ENCODE measurements around the gene ATN1.

ATN1 gene

GRCh38 chr12:6928022-6928702 lies 403 bp downstream of the ATN1 start:
- Histone ChIP-seq H3K9ac (ENCODE audit: low read depth in 1 of 2, low read length in 2 of 2) (peak overlapping the region; percentile 68 to 90), H3K4me3 (ENCODE audit: low read depth in 1 of 2, low read length in 2 of 2) (peak overlapping the region; percentile 85 to 89), H3K27me3 (ENCODE audit: control insufficient read depth in 1 of 2, insufficient read depth in 2 of 2, low read length in 2 of 2) (no peaks in the 10 kb centered on the region), H3K36me3 (ENCODE audit: control insufficient read depth in 1 of 2, insufficient read depth in 2 of 2, low read length in 2 of 2) (peaks cover 0 to 2% of the 10 kb centered on the region in 2 donors), H3K9me3 (ENCODE audit: control insufficient read depth in 1 of 2, low read length in 2 of 2) (no peaks in the 10 kb centered on the region), H3K4me1 (ENCODE audit: control insufficient read depth in 1 of 2, insufficient read depth in 2 of 2, low read length in 2 of 2) (peaks cover 49 to 59% of the 10 kb centered on the region in 2 donors), H3K27ac (ENCODE audit: low read depth, low read length) (peak overlapping the region; percentile 79)

- Histone ChIP-seq H3K4me3 (ENCODE audit: low read depth in 1 of 2, low read length in 2 of 2) (peak overlapping the region; percentile 85 to 89), H3K27me3 (ENCODE audit: control insufficient read depth in 1 of 2, insufficient read depth in 2 of 2, low read length in 2 of 2) (no peaks in the 10 kb centered on the region), H3K9ac (ENCODE audit: low read depth in 1 of 2, low read length in 2 of 2) (peak overlapping the region; percentile 68 to 90), H3K9me3 (ENCODE audit: control insufficient read depth in 1 of 2, low read length in 2 of 2) (no peaks in the 10 kb centered on the region), H3K4me1 (ENCODE audit: control insufficient read depth in 1 of 2, insufficient read depth in 2 of 2, low read length in 2 of 2) (peaks cover 49 to 62% of the 10 kb centered on the region in 2 donors), H3K36me3 (ENCODE audit: control insufficient read depth in 1 of 2, insufficient read depth in 2 of 2, low read length in 2 of 2) (peaks cover 0 to 9% of the 10 kb centered on the region in 2 donors), H3K27ac (ENCODE audit: low read depth, low read length) (peak overlapping the region; percentile 79)
Measured at GRCh38 chr12:6928703-6929407, 1.1 kb downstream of the ATN1 start.

GRCh38 chr12:6929466-6930452 lies 2.0 kb downstream of the ATN1 start:
- Histone ChIP-seq H3K9ac (ENCODE audit: low read depth in 1 of 2, low read length in 2 of 2) (peak overlapping the region; percentile 68 to 90), H3K9me3 (ENCODE audit: control insufficient read depth in 1 of 2, low read length in 2 of 2) (no peaks in the 10 kb centered on the region), H3K27me3 (ENCODE audit: control insufficient read depth in 1 of 2, insufficient read depth in 2 of 2, low read length in 2 of 2) (no peaks in the 10 kb centered on the region), H3K27ac (ENCODE audit: low read depth, low read length) (peak overlapping the region; percentile 26), H3K36me3 (ENCODE audit: control insufficient read depth in 1 of 2, insufficient read depth in 2 of 2, low read length in 2 of 2) (peaks cover 5 to 18% of the 10 kb centered on the region in 2 donors), H3K4me1 (ENCODE audit: control insufficient read depth in 1 of 2, insufficient read depth in 2 of 2, low read length in 2 of 2) (peaks cover 44 to 53% of the 10 kb centered on the region in 2 donors), H3K4me3 (ENCODE audit: low read depth in 1 of 2, low read length in 2 of 2) (peak overlapping the region; percentile 85 to 89)

GRCh38 chr12:6932766-6933165 lies 5.0 kb downstream of the ATN1 start:
- Histone ChIP-seq H3K27ac (ENCODE audit: low read depth, low read length) (no peak overlapping the region), H3K9me3 (ENCODE audit: control insufficient read depth in 1 of 2, low read length in 2 of 2) (no peaks in the 10 kb centered on the region), H3K4me3 (ENCODE audit: low read depth in 1 of 2, low read length in 2 of 2) (no peak overlapping the region), H3K9ac (ENCODE audit: low read depth in 1 of 2, low read length in 2 of 2) (no peak overlapping the region), H3K36me3 (ENCODE audit: control insufficient read depth in 1 of 2, insufficient read depth in 2 of 2, low read length in 2 of 2) (peaks cover 8 to 38% of the 10 kb centered on the region in 2 donors), H3K4me1 (ENCODE audit: control insufficient read depth in 1 of 2, insufficient read depth in 2 of 2, low read length in 2 of 2) (peaks cover 25 to 38% of the 10 kb centered on the region in 2 donors), H3K27me3 (ENCODE audit: control insufficient read depth in 1 of 2, insufficient read depth in 2 of 2, low read length in 2 of 2) (no peaks in the 10 kb centered on the region)

- H3K4me1 ChIP-seq (ENCODE audit: control insufficient read depth in 1 of 2, insufficient read depth in 2 of 2, low read length in 2 of 2): peaks cover 26 to 43% of the 10 kb centered on the region in 2 donors
- H3K9me3 ChIP-seq (ENCODE audit: control insufficient read depth in 1 of 2, low read length in 2 of 2): no peaks in the 10 kb centered on the region
- no peak overlapping the region for H3K4me3 ChIP-seq (ENCODE audit: low read depth in 1 of 2, low read length in 2 of 2)
- peaks cover 8 to 40% of the 10 kb centered on the region in 2 donors for H3K36me3 ChIP-seq (ENCODE audit: control insufficient read depth in 1 of 2, insufficient read depth in 2 of 2, low read length in 2 of 2)
- no peaks in the 10 kb centered on the region for H3K27me3 ChIP-seq (ENCODE audit: control insufficient read depth in 1 of 2, insufficient read depth in 2 of 2, low read length in 2 of 2)
- H3K9ac ChIP-seq (ENCODE audit: low read depth in 1 of 2, low read length in 2 of 2): no peak overlapping the region
- no peak overlapping the region for H3K27ac ChIP-seq (ENCODE audit: low read depth, low read length)
Measured at GRCh38 chr12:6934110-6934509, 6.4 kb downstream of the ATN1 start.

- Histone ChIP-seq H3K36me3 (ENCODE audit: control insufficient read depth in 1 of 2, insufficient read depth in 2 of 2, low read length in 2 of 2) (peaks cover 8 to 46% of the 10 kb centered on the region in 2 donors), H3K27me3 (ENCODE audit: control insufficient read depth in 1 of 2, insufficient read depth in 2 of 2, low read length in 2 of 2) (no peaks in the 10 kb centered on the region), H3K27ac (ENCODE audit: low read depth, low read length) (no peak overlapping the region), H3K9ac (ENCODE audit: low read depth in 1 of 2, low read length in 2 of 2) (no peak overlapping the region), H3K9me3 (ENCODE audit: control insufficient read depth in 1 of 2, low read length in 2 of 2) (no peaks in the 10 kb centered on the region), H3K4me1 (ENCODE audit: control insufficient read depth in 1 of 2, insufficient read depth in 2 of 2, low read length in 2 of 2) (peaks cover 14 to 31% of the 10 kb centered on the region in 2 donors), H3K4me3 (ENCODE audit: low read depth in 1 of 2, low read length in 2 of 2) (no peak overlapping the region)
Measured at GRCh38 chr12:6935371-6936193, 7.8 kb downstream of the ATN1 start.

GRCh38 chr12:6936194-6936635 lies 8.5 kb downstream of the ATN1 start:
- Histone ChIP-seq H3K9me3 (ENCODE audit: control insufficient read depth in 1 of 2, low read length in 2 of 2) (no peaks in the 10 kb centered on the region), H3K27ac (ENCODE audit: low read depth, low read length) (no peak overlapping the region), H3K36me3 (ENCODE audit: control insufficient read depth in 1 of 2, insufficient read depth in 2 of 2, low read length in 2 of 2) (peaks cover 12 to 53% of the 10 kb centered on the region in 2 donors), H3K27me3 (ENCODE audit: control insufficient read depth in 1 of 2, insufficient read depth in 2 of 2, low read length in 2 of 2) (no peaks in the 10 kb centered on the region), H3K4me1 (ENCODE audit: control insufficient read depth in 1 of 2, insufficient read depth in 2 of 2, low read length in 2 of 2) (peaks cover 10 to 26% of the 10 kb centered on the region in 2 donors), H3K4me3 (ENCODE audit: low read depth in 1 of 2, low read length in 2 of 2) (no peak overlapping the region), H3K9ac (ENCODE audit: low read depth in 1 of 2, low read length in 2 of 2) (no peak overlapping the region)

GRCh38 chr12:6936636-6937480 lies 9.1 kb downstream of the ATN1 start:
- Histone ChIP-seq H3K27me3 (ENCODE audit: control insufficient read depth in 1 of 2, insufficient read depth in 2 of 2, low read length in 2 of 2) (no peaks in the 10 kb centered on the region), H3K9ac (ENCODE audit: low read depth in 1 of 2, low read length in 2 of 2) (peak overlapping the region; percentile 78 to 82), H3K4me3 (ENCODE audit: low read depth in 1 of 2, low read length in 2 of 2) (peak overlapping the region; percentile 79 to 81), H3K4me1 (ENCODE audit: control insufficient read depth in 1 of 2, insufficient read depth in 2 of 2, low read length in 2 of 2) (peaks cover 10 to 25% of the 10 kb centered on the region in 2 donors), H3K36me3 (ENCODE audit: control insufficient read depth in 1 of 2, insufficient read depth in 2 of 2, low read length in 2 of 2) (peaks cover 17 to 58% of the 10 kb centered on the region in 2 donors), H3K9me3 (ENCODE audit: control insufficient read depth in 1 of 2, low read length in 2 of 2) (no peaks in the 10 kb centered on the region), H3K27ac (ENCODE audit: low read depth, low read length) (peak overlapping the region; percentile 88)
